GM21360 (cell line): Measurements from ENCODE around the gene CYP8B1.
"Not testable (repeated sequence)": the region's sequence is repeated elsewhere in the genome, so short reads cannot be mapped to it uniquely, and the experiment has no call there.

Source experiments
- ATAC-seq: cut with Tn5 transposase; IDR thresholded peaks from one replicate; pipeline ENCODE4 v1.9.1; 2021; ENCODE audit warnings: mild to moderate bottlenecking, moderate library complexity; ENCODE audit not compliant: unreplicated experiment

CYP8B1 gene

GRCh38 chr3:42886294-42886822, 10.7 kb upstream of the CYP8B1 start:
- ATAC-seq = no peak

- ATAC-seq = no peak
These were observed 8.6 kb upstream of the CYP8B1 start for GRCh38 chr3:42884324-42884723.

- ATAC-seq = not testable (repeated sequence)
These were observed 7.7 kb upstream of the CYP8B1 start for GRCh38 chr3:42883251-42883930.

- peak; percentile 92 for ATAC-seq
These were observed 5.1 kb upstream of the CYP8B1 start for GRCh38 chr3:42880601-42881451.

- no peak for ATAC-seq
These were observed 4.5 kb upstream of the CYP8B1 start for GRCh38 chr3:42880183-42880582.

- ATAC-seq = no peak
These were observed 2.2 kb upstream of the CYP8B1 start for GRCh38 chr3:42877881-42878280.

GRCh38 chr3:42876940-42877720, 1.5 kb upstream of the CYP8B1 start:
- ATAC-seq = no peak

GRCh38 chr3:42876401-42876800, 722 bp upstream of the CYP8B1 start:
- no peak for ATAC-seq

- no peak for ATAC-seq
These were observed 930 bp downstream of the CYP8B1 start for GRCh38 chr3:42874749-42875148.

GRCh38 chr3:42873221-42873982, 2.3 kb downstream of the CYP8B1 start:
- no peak for ATAC-seq

GRCh38 chr3:42872718-42873117, 3.0 kb downstream of the CYP8B1 start:
- no peak for ATAC-seq

GRCh38 chr3:42871592-42872196, 4.0 kb downstream of the CYP8B1 start:
- ATAC-seq = no peak

GRCh38 chr3:42868841-42869240, 6.8 kb downstream of the CYP8B1 start:
- ATAC-seq = no peak

- ATAC-seq = no peak
These were observed 8.5 kb downstream of the CYP8B1 start for GRCh38 chr3:42867138-42867537.

- ATAC-seq = no peak
These were observed 10.4 kb downstream of the CYP8B1 start for GRCh38 chr3:42865256-42865655.

- ATAC-seq = no peak
These were observed 11.2 kb downstream of the CYP8B1 start for GRCh38 chr3:42864321-42864950.

GRCh38 chr3:42856544-42856943, 19.1 kb downstream of the CYP8B1 start:
- no peak for ATAC-seq

- no peak for ATAC-seq
These were observed 19.9 kb downstream of the CYP8B1 start for GRCh38 chr3:42855547-42856380.

GRCh38 chr3:42855219-42855546, 20.5 kb downstream of the CYP8B1 start:
- ATAC-seq = no peak
